Activated CD8-positive, alpha-beta memory T cell treated with anti-CD3 and anti-CD28 coated beads, Interleukin-2, amount 10 ng/mL, durations not matched to agents 7 days and 5 days (primary cell): ENCODE data around the gene SSPN. TPM values are rescaled to one million over a fixed set of nuclear protein-coding genes. Genes with fewer than 3 reads are reported as not detected.

Source experiments
- ATAC-seq: fragments of 150-1000 bp; cut with Tn5 transposase; one replicate; pipeline ENCODE4 v1.10.0; 2021; ENCODE audit warnings: moderate library complexity
- CTCF ChIA-PET: fragments of 350-600 bp; sonication (Branson Sonifier 250); formaldehyde crosslinking; loops from one replicate; lab custom pipeline; 2021; ENCODE audit warnings: antibody characterized with exemption; lab: Charles Lee
- DNase-seq: peaks from one replicate; pipeline ENCODE4 v3.0.0-alpha.2; 2020
- H3K27ac Mint-ChIP-seq: one replicate; pipeline ENCODE4 v1.8.0; 2021; ENCODE audit warnings: mild to moderate bottlenecking, mixed read lengths
- H3K27me3 Mint-ChIP-seq: one replicate; pipeline ENCODE4 v1.8.0; 2021; ENCODE audit warnings: mixed read lengths
- H3K36me3 Mint-ChIP-seq: one replicate; pipeline ENCODE4 v1.8.0; 2021; ENCODE audit warnings: mild to moderate bottlenecking, mixed read lengths
- H3K4me1 Mint-ChIP-seq: one replicate; pipeline ENCODE4 v1.8.0; 2021; ENCODE audit warnings: mixed read lengths
- H3K4me3 Mint-ChIP-seq: one replicate; pipeline ENCODE4 v1.8.0; 2021; ENCODE audit warnings: mild to moderate bottlenecking, moderate library complexity, mixed read lengths
- H3K9me3 Mint-ChIP-seq: one replicate; pipeline ENCODE4 v1.8.0; 2022; ENCODE audit warnings: low read depth, mixed read lengths
- total RNA-seq, 2 experiments: library from RNA; stranded (reverse); gene quantifications; one replicate each; pipeline ENCODE4 v1.2.3, GENCODE V29; 2021

Gene SSPN, protein sequence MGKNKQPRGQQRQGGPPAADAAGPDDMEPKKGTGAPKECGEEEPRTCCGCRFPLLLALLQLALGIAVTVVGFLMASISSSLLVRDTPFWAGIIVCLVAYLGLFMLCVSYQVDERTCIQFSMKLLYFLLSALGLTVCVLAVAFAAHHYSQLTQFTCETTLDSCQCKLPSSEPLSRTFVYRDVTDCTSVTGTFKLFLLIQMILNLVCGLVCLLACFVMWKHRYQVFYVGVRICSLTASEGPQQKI
- not detected for total RNA-seq

DNA sequence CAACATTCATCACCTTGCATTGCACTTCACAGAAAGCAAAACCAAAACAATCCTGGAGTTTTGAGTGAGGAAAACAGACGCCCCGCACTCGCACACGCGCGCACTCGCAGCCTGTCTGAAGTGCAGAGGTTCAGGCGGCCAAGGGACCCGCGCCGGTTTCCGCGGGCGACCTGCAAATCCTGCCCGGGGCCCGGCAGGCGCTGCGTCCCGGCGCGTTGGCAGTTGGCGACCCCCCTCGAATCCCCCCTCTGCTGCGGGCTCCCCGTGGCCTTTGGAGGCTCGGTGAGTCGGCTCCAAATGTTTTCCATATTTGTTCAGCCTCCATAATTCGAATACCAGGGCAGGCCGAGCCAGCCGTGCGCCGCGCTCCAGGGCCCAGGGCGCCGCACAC lies at the start of gene SSPN:
SSPN (plus strand) TSS at position 324 of the 391 bp plus-strand sequence. CDS start 100 bp downstream, outside the sequence.
- H3K4me3 Mint-ChIP-seq = peak within 1 kb of the TSS; percentile 46
- peaks cover 5% of the 10 kb centered on the region for H3K4me1 Mint-ChIP-seq
- H3K9me3 Mint-ChIP-seq = no peaks in the 10 kb centered on the region
- DNase-seq = no peak
- H3K27ac Mint-ChIP-seq = no peak within 1 kb of the TSS
- peak; percentile 45 for ATAC-seq
- no peaks in the 10 kb centered on the region for H3K36me3 Mint-ChIP-seq
- peaks cover 82% of the 10 kb centered on the region for H3K27me3 Mint-ChIP-seq
- CTCF ChIA-PET = interaction anchor here (0.6 kb wide), 1 partner anchor 26 kb away, joined by 3 read pairs; no protein-coding TSS in a partner anchor

- Mint-ChIP-seq H3K27ac (no peak overlapping the region), H3K4me3 (no peak overlapping the region), H3K9me3 (no peaks in the 10 kb centered on the region), H3K36me3 (no peaks in the 10 kb centered on the region), H3K4me1 (no peaks in the 10 kb centered on the region), H3K27me3 (peaks cover 31% of the 10 kb centered on the region)
- CTCF ChIA-PET = no interaction called here
- ATAC-seq (no peak), DNase-seq (no peak)
Observed at GRCh38 chr12:26148291-26148690, 47.1 kb upstream of the SSPN start.

GRCh38 chr12:26149968-26150500 lies 45.3 kb upstream of the SSPN start:
- Mint-ChIP-seq H3K4me1 (no peaks in the 10 kb centered on the region), H3K4me3 (no peak overlapping the region), H3K36me3 (no peaks in the 10 kb centered on the region), H3K27ac (no peak overlapping the region), H3K27me3 (peaks cover 33% of the 10 kb centered on the region), H3K9me3 (no peaks in the 10 kb centered on the region)
- CTCF ChIA-PET = no interaction called here
- no peak for ATAC-seq
- no peak for DNase-seq

DNA sequence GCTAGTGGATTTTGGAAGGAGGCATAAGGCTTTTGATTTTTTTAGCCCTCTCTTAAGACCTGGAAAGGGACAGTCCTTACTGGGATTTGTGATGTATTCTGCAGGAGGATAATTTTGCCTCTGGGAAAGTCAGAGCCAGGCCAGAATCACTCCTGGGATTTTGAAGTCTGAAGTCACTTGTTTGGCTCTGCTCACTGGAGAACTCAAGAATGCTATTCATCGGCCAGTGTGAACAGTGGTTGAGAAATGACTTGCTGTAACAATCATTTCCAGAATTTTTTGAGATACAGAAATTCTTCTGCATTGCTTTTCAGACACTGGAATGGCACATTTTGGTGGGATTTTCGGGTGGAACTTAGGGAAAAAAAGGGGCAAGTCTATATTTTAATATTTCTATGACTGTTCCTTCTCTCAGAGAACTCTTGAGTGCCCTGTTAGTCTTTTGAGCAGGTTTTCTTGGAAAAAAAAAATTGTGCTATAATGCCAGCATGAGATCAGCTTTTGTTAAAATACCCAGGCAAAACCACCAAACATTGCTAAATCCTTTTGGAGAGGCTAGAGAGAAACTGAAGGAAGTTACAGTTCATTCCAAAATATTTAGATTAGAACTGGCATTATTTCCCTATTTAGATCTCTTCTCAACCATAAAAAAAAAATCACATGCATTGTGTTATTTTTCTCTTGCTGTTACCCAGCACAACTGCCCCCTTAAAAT lies 44.5 kb upstream of the SSPN start:
- H3K4me3 Mint-ChIP-seq = no peak overlapping the region

DNA sequence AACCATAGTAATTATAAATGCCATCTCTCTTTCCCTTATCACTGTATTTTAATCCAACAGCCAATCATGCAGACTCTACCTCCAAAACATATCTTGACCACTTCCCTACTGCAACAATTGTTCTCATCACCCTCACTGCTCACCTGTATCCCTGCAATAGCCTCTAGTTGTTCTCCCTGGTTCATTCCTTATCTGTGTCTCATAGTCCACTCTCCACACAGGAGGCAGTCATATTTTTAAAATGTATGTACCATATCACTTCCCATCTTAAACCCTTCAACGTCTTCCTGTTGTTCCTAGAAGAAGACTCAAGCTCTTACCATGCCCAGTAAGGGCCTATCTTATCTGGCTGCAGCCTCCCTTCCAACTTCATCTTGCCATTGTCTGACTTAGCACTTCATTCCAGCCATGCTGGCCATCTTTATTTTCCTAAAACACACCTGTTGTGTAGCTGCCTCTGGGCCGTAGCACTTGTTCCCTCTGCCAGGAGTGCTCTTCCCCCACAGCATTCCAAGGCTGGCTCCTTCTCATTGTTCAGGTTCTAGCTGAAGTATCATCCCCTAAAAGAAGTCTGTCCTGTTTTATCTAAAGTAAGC lies 42.8 kb upstream of the SSPN start:
- CTCF ChIA-PET = no interaction called here
- Mint-ChIP-seq H3K4me1 (no peaks in the 10 kb centered on the region), H3K9me3 (no peaks in the 10 kb centered on the region), H3K27ac (no peak overlapping the region), H3K27me3 (peaks cover 32% of the 10 kb centered on the region), H3K4me3 (no peak overlapping the region), H3K36me3 (no peaks in the 10 kb centered on the region)
- ATAC-seq (no peak), DNase-seq (no peak)

More for the DNA sequence above, 44.5 kb upstream of the SSPN start:
- no peak for DNase-seq
- peaks cover 35% of the 10 kb centered on the region for H3K27me3 Mint-ChIP-seq
- no peak overlapping the region for H3K27ac Mint-ChIP-seq
- CTCF ChIA-PET = no interaction called here
- H3K36me3 Mint-ChIP-seq = no peaks in the 10 kb centered on the region
- no peaks in the 10 kb centered on the region for H3K4me1 Mint-ChIP-seq
- ATAC-seq = no peak
- H3K9me3 Mint-ChIP-seq = no peaks in the 10 kb centered on the region

- ATAC-seq (no peak), DNase-seq (no peak)
- Mint-ChIP-seq H3K36me3 (no peaks in the 10 kb centered on the region), H3K27ac (no peak overlapping the region), H3K27me3 (peaks cover 33% of the 10 kb centered on the region), H3K9me3 (no peaks in the 10 kb centered on the region), H3K4me1 (no peaks in the 10 kb centered on the region), H3K4me3 (no peak overlapping the region)
- CTCF ChIA-PET = no interaction called here
Observed at GRCh38 chr12:26153421-26154154, 41.8 kb upstream of the SSPN start.

- ATAC-seq = no peak
- H3K4me3 Mint-ChIP-seq = no peak overlapping the region
- CTCF ChIA-PET = no interaction called here
Observed at GRCh38 chr12:26156201-26156871, 39.0 kb upstream of the SSPN start.

GRCh38 chr12:26157001-26157400 lies 38.4 kb upstream of the SSPN start:
- CTCF ChIA-PET = no interaction called here
- ATAC-seq (no peak), DNase-seq (no peak)
- no peak overlapping the region for H3K27ac Mint-ChIP-seq
- H3K4me3 Mint-ChIP-seq = no peak overlapping the region
- peaks cover 30% of the 10 kb centered on the region for H3K27me3 Mint-ChIP-seq
- H3K36me3 Mint-ChIP-seq = no peaks in the 10 kb centered on the region
- no peaks in the 10 kb centered on the region for H3K4me1 Mint-ChIP-seq
- H3K9me3 Mint-ChIP-seq = no peaks in the 10 kb centered on the region

More at GRCh38 chr12:26156201-26156871, 39.0 kb upstream of the SSPN start:
- no peaks in the 10 kb centered on the region for H3K4me1 Mint-ChIP-seq
- H3K27ac Mint-ChIP-seq = no peak overlapping the region
- H3K27me3 Mint-ChIP-seq = peaks cover 32% of the 10 kb centered on the region
- DNase-seq = no peak
- no peaks in the 10 kb centered on the region for H3K36me3 Mint-ChIP-seq
- H3K9me3 Mint-ChIP-seq = no peaks in the 10 kb centered on the region

DNA sequence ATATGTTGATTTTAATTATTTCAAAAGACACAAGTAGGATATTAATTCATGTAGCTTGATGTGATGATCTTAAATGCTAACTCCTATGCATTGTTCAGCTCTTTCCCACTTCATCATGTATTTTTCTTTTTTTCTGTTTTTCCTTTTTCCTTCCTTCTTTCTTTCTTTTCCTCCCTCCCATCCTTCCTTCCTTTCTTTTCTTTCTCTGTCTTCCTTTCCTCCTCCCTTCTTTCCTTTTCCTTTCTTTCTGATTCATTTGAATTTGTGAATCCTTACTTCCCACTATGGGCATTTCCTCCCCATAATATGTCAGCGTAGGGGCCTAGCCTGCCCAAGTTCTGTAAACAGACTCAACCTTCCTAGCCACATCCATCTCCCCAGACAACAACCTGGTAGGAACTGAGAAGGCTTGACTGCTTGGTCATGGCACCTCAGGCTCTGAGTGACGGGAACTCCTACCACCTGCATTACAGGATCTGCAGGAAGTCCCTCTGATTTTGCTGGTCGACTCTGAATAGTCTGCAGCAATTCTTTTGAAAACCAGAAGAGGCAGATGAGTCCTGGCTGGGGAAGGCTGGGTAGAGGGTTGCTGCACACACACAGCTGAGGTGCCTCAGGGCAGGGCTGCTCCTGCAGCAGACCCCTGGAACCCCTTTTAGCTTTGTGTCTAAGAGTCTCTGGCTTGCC lies 37.2 kb upstream of the SSPN start:
- Mint-ChIP-seq H3K4me1 (no peaks in the 10 kb centered on the region), H3K36me3 (no peaks in the 10 kb centered on the region), H3K27ac (no peak overlapping the region), H3K4me3 (no peak overlapping the region), H3K27me3 (peaks cover 32% of the 10 kb centered on the region), H3K9me3 (no peaks in the 10 kb centered on the region)
- ATAC-seq (no peak), DNase-seq (no peak)
- CTCF ChIA-PET = no interaction called here

- H3K27ac Mint-ChIP-seq = no peak overlapping the region
- DNase-seq (no peak), ATAC-seq (no peak)
- H3K27me3 Mint-ChIP-seq = peaks cover 45% of the 10 kb centered on the region
- no peaks in the 10 kb centered on the region for H3K36me3 Mint-ChIP-seq
- no peaks in the 10 kb centered on the region for H3K4me1 Mint-ChIP-seq
- CTCF ChIA-PET = no interaction called here
- no peak overlapping the region for H3K4me3 Mint-ChIP-seq
- H3K9me3 Mint-ChIP-seq = no peaks in the 10 kb centered on the region
Observed at GRCh38 chr12:26162174-26162573, 33.2 kb upstream of the SSPN start.

- CTCF ChIA-PET = no interaction called here
- no peaks in the 10 kb centered on the region for H3K36me3 Mint-ChIP-seq
- peaks cover 49% of the 10 kb centered on the region for H3K27me3 Mint-ChIP-seq
- H3K4me3 Mint-ChIP-seq = no peak overlapping the region
- H3K4me1 Mint-ChIP-seq = no peaks in the 10 kb centered on the region
- ATAC-seq = no peak
- no peak for DNase-seq
- H3K9me3 Mint-ChIP-seq = no peaks in the 10 kb centered on the region
- H3K27ac Mint-ChIP-seq = no peak overlapping the region
Observed at GRCh38 chr12:26162905-26163304, 32.5 kb upstream of the SSPN start.

- CTCF ChIA-PET = no interaction called here
- DNase-seq (no peak), ATAC-seq (no peak)
- Mint-ChIP-seq H3K9me3 (no peaks in the 10 kb centered on the region), H3K36me3 (no peaks in the 10 kb centered on the region), H3K27me3 (peaks cover 56% of the 10 kb centered on the region), H3K27ac (no peak overlapping the region), H3K4me3 (no peak overlapping the region), H3K4me1 (no peaks in the 10 kb centered on the region)
Observed at GRCh38 chr12:26164118-26164517, 31.3 kb upstream of the SSPN start.
